Activated naive CD8-positive, alpha-beta T cell (primary cell): Measurements from ENCODE around the gene ATP6V0D1.
"Not testable (repeated sequence)": the region's sequence is repeated elsewhere in the genome, so short reads cannot be mapped to it uniquely, and the experiment has no call there.

ENCODE experiments used
- H3K27ac Mint-ChIP-seq: one replicate; pipeline ENCODE4 v1.8.0; 2021; ENCODE audit warnings: mixed read lengths
- H3K27me3 Mint-ChIP-seq: one replicate; pipeline ENCODE4 v1.8.0; 2021; ENCODE audit warnings: mixed read lengths
- H3K36me3 Mint-ChIP-seq: one replicate; pipeline ENCODE4 v1.8.0; 2021; ENCODE audit warnings: mixed read lengths
- H3K4me1 Mint-ChIP-seq: one replicate; pipeline ENCODE4 v1.8.0; 2021; ENCODE audit warnings: low read depth, mixed read lengths
- H3K4me3 Mint-ChIP-seq: one replicate; pipeline ENCODE4 v1.8.0; 2021; ENCODE audit warnings: mild to moderate bottlenecking, mixed read lengths
- H3K9me3 Mint-ChIP-seq: one replicate; pipeline ENCODE4 v1.8.0; 2021; ENCODE audit warnings: low read depth, mixed read lengths

ATP6V0D1 gene

GRCh38 chr16:67516296-67517154, 35.6 kb upstream of the ATP6V0D1 start:
- Mint-ChIP-seq H3K27ac (peak overlapping the region; percentile 30), H3K9me3 (no peaks in the 10 kb centered on the region), H3K4me3 (no peak overlapping the region), H3K36me3 (no peaks in the 10 kb centered on the region), H3K27me3 (no peaks in the 10 kb centered on the region), H3K4me1 (peaks cover 34% of the 10 kb centered on the region)

DNA sequence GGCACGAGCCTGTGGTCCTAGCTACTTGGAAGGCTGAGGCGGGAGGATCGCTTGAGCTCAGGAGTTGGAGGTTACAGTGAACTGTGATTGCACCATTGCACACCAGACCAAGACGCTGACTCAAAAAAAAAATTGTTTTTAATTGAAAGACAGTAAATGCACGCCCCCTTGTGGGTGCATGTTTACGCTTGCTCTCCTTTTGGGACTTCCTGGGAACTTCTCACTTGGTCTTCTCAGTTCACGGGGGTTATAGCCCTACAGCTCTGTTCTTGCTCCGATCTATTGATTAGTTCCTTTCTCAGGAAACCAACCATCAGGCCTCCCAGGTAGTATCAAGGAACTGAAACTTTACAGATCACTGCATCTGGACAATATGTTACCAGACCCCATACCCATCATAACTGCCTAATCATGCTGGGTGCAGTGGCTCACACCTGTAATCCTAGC, 33.4 kb upstream of the ATP6V0D1 start:
- H3K4me3 Mint-ChIP-seq = no peak overlapping the region
- no peaks in the 10 kb centered on the region for H3K36me3 Mint-ChIP-seq
- no peaks in the 10 kb centered on the region for H3K9me3 Mint-ChIP-seq
- no peaks in the 10 kb centered on the region for H3K27me3 Mint-ChIP-seq
- no peak overlapping the region for H3K27ac Mint-ChIP-seq
- H3K4me1 Mint-ChIP-seq = peaks cover 30% of the 10 kb centered on the region

DNA sequence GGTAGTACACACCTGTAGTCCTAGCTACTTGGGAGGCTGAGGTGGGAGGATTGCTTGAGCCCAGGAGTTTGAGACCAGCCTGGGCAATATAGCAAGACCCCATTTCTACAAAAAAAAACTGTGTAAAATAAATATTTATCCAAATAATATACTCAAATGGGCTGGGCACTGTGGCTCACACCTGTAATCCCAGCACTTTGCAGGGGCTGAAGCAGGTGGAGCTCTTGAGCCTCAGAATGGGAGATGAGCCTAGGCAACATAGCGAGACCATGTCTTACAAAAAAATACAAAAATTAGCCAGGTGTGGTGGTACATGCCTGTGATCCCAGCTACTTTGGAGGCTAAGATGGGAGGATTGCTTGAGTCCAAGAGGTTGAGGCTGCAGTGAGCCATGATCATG, 32.9 kb upstream of the ATP6V0D1 start:
- peaks cover 29% of the 10 kb centered on the region for H3K4me1 Mint-ChIP-seq
- H3K9me3 Mint-ChIP-seq, H3K27ac Mint-ChIP-seq, H3K27me3 Mint-ChIP-seq, H3K36me3 Mint-ChIP-seq, H3K4me3 Mint-ChIP-seq: not testable (repeated sequence)

DNA sequence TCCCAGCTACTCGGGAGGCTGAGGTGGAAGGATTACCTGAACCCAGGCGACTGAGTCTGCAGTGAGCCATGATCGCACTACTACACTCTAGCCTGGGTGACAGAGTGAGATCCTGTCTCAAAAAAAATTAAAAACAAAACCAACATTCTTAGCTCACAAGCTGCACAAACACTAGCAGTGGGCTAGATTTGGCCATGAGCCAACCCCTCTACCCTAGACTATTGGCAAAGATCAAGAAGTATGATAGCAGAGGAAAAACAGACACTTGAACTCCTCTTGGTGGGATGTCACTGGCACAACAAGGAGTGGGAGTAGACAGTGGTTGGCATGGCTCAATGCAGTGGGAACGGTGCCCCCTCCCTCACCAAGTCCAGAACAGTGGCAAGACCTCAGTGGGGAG, 28.1 kb upstream of the ATP6V0D1 start:
- H3K9me3 Mint-ChIP-seq = no peaks in the 10 kb centered on the region
- H3K27ac Mint-ChIP-seq = peak overlapping the region; percentile 50
- H3K4me1 Mint-ChIP-seq = peaks cover 50% of the 10 kb centered on the region
- no peaks in the 10 kb centered on the region for H3K36me3 Mint-ChIP-seq
- H3K4me3 Mint-ChIP-seq = peak overlapping the region; percentile 8
- no peaks in the 10 kb centered on the region for H3K27me3 Mint-ChIP-seq

- Mint-ChIP-seq H3K36me3 (no peaks in the 10 kb centered on the region), H3K4me3 (no peak overlapping the region), H3K9me3 (no peaks in the 10 kb centered on the region), H3K4me1 (peaks cover 55% of the 10 kb centered on the region), H3K27ac (peak overlapping the region; percentile 82), H3K27me3 (no peaks in the 10 kb centered on the region)
Observed at GRCh38 chr16:67506468-67506867, 25.5 kb upstream of the ATP6V0D1 start.

GRCh38 chr16:67504031-67505021, 23.4 kb upstream of the ATP6V0D1 start:
- Mint-ChIP-seq H3K36me3 (no peaks in the 10 kb centered on the region), H3K4me1 (peaks cover 50% of the 10 kb centered on the region), H3K27ac (peak overlapping the region; percentile 76), H3K4me3 (no peak overlapping the region), H3K9me3 (no peaks in the 10 kb centered on the region), H3K27me3 (no peaks in the 10 kb centered on the region)

- Mint-ChIP-seq H3K36me3 (peaks cover 2% of the 10 kb centered on the region), H3K4me1 (peaks cover 12% of the 10 kb centered on the region), H3K4me3 (no peak overlapping the region), H3K9me3 (no peaks in the 10 kb centered on the region), H3K27ac (peak overlapping the region; percentile 34), H3K27me3 (no peaks in the 10 kb centered on the region)
Observed at GRCh38 chr16:67499106-67499505, 18.1 kb upstream of the ATP6V0D1 start.

DNA sequence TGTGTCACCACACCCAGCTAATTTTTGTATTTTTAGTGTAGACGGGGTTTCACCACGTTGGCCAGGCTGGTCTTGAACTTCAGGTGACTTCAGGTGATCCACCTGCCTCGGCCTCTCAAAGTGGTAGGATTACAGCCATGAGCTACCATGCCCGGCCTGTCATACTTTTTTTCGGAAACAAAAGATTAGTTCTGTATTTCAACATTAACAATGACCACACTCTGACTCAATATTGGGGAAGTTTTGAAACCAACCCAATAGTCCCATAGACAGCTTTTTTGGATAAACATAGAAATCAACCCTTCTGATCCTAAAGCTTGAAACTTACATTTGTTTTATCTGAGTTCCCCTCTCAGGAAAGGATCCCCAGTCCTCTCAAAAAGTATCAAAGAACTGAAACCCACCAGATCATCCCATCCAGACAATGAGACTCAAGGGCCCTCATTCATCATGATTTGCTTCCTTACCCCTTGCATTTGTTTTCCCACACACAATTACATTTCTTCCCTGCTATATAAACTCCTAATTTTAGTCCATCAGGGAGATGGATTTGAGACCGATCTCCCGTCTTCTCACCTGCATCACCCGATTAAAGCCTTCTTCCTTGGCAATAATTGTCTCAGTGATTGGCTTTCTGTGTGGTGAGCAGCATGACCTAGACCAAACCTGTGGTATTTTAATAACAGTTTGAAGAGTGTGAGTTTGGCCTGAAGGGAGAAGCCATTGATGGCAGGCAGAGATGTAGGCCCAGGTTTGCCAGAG, 9.6 kb upstream of the ATP6V0D1 start:
- H3K4me3 Mint-ChIP-seq = no peak overlapping the region
- no peak overlapping the region for H3K27ac Mint-ChIP-seq
- no peaks in the 10 kb centered on the region for H3K27me3 Mint-ChIP-seq
- H3K36me3 Mint-ChIP-seq = no peaks in the 10 kb centered on the region
- peaks cover 12% of the 10 kb centered on the region for H3K4me1 Mint-ChIP-seq
- H3K9me3 Mint-ChIP-seq = no peaks in the 10 kb centered on the region

GRCh38 chr16:67489401-67490083, 8.6 kb upstream of the ATP6V0D1 start:
- H3K4me3 Mint-ChIP-seq = no peak overlapping the region
- no peaks in the 10 kb centered on the region for H3K27me3 Mint-ChIP-seq
- H3K36me3 Mint-ChIP-seq = no peaks in the 10 kb centered on the region
- peak overlapping the region; percentile 50 for H3K27ac Mint-ChIP-seq
- H3K9me3 Mint-ChIP-seq = no peaks in the 10 kb centered on the region
- H3K4me1 Mint-ChIP-seq = peaks cover 10% of the 10 kb centered on the region

- not testable (repeated sequence) for H3K27ac Mint-ChIP-seq, H3K27me3 Mint-ChIP-seq, H3K36me3 Mint-ChIP-seq, H3K4me3 Mint-ChIP-seq, H3K9me3 Mint-ChIP-seq
- H3K4me1 Mint-ChIP-seq = peaks cover 12% of the 10 kb centered on the region
Observed at GRCh38 chr16:67487561-67487960, 6.6 kb upstream of the ATP6V0D1 start.

DNA sequence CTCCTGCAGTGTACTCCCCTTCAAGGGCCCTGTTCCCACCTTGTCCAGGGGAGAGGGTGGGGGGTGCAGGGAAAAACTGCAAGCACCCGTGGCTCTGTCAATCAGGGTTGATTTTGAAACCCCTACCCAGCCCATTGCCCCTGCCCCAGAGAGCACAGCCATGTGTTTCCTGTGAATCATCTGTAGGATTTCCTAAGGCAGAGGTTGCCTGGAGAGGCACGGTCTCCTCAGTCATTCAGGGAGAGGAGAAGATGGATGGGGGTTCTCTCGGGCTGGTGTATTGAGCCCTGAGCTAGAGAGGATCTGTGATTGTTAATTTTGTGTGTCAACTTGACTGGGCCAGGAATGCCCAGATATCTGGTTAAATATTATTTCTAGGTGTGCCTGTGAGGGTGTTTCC, 5.8 kb upstream of the ATP6V0D1 start:
- Mint-ChIP-seq H3K27ac (no peak overlapping the region), H3K4me1 (peaks cover 17% of the 10 kb centered on the region), H3K27me3 (no peaks in the 10 kb centered on the region), H3K9me3 (no peaks in the 10 kb centered on the region), H3K36me3 (no peaks in the 10 kb centered on the region), H3K4me3 (no peak overlapping the region)

- no peaks in the 10 kb centered on the region for H3K27me3 Mint-ChIP-seq
- H3K36me3 Mint-ChIP-seq = no peaks in the 10 kb centered on the region
- peaks cover 26% of the 10 kb centered on the region for H3K4me1 Mint-ChIP-seq
- H3K27ac Mint-ChIP-seq = peak overlapping the region; percentile 46
- peak overlapping the region; percentile 27 for H3K4me3 Mint-ChIP-seq
- H3K9me3 Mint-ChIP-seq = no peaks in the 10 kb centered on the region
Observed at GRCh38 chr16:67483731-67484525, 3.0 kb upstream of the ATP6V0D1 start.

GRCh38 chr16:67483150-67483549, 2.2 kb upstream of the ATP6V0D1 start, which contains the start of gene AGRP:
Gene AGRP, minus strand, starts transcription at chr16:67483547. Its CDS starts 149 bp downstream, at chr16:67483398.
- peak within 1 kb of the TSS; percentile 99 for H3K4me3 Mint-ChIP-seq
- peaks cover 28% of the 10 kb centered on the region for H3K4me1 Mint-ChIP-seq
- H3K36me3 Mint-ChIP-seq = no peaks in the 10 kb centered on the region
- H3K27me3 Mint-ChIP-seq = no peaks in the 10 kb centered on the region
- no peaks in the 10 kb centered on the region for H3K9me3 Mint-ChIP-seq
- H3K27ac Mint-ChIP-seq = peak within 1 kb of the TSS; percentile 98
